ENCODE data around the gene SYNJ2.
A peak's percentile ranks its signal among the peaks of the same experiment; 100 is the strongest.

The SYNJ2 gene

DNA sequence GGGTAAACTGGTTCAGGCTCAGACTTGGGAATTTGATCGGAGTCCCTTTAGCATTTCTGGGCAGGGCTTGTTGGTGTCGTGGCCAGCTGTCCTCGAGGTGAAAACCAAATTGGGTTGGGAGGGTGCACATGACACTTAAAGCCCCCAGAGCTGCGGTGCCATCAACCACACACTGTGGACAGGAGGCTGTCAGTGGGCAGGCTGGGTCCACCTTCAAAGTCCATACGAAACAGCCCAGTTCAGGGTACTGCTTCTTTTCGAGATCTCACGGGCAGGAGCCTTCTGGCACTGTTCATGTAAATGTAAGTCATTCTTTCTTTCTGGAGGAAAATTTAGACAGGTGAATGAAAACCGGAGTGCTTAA lies 7.0 kb downstream of the SYNJ2 start:
- peaks cover 3% of the 10 kb centered on the region for H3K4me1 ChIP-seq (ENCODE audit: insufficient read depth, low read length, severe bottlenecking)
- H3K9me3 ChIP-seq (ENCODE audit: low read length), result no peaks in the 10 kb centered on the region
- H3K9ac ChIP-seq (ENCODE audit: low read length), result no peak overlapping the region
- no peaks in the 10 kb centered on the region for H3K36me3 ChIP-seq (ENCODE audit: insufficient read depth, low read length)
- no peak overlapping the region for H3K4me3 ChIP-seq (ENCODE audit: low read depth, low read length, poor library complexity, severe bottlenecking)
- H3K79me2 ChIP-seq (ENCODE audit: insufficient read depth, low read length), result no peaks in the 10 kb centered on the region
- H3K27me3 ChIP-seq (ENCODE audit: insufficient read depth, low read length), result no peaks in the 10 kb centered on the region
- no peak overlapping the region for H3K4me2 ChIP-seq (ENCODE audit: low read length)
- no peaks in the 10 kb centered on the region for H3K9me2 ChIP-seq (ENCODE audit: low read depth, low read length)
- no peaks in the 10 kb centered on the region for H4K20me1 ChIP-seq (ENCODE audit: insufficient read depth, low read length)
- no peak for TF ChIP-seq EZH2 (IDR thresholded peaks at IDR 0.05; ENCODE audit: borderline replicate concordance, low read length)
- TF ChIP-seq, protein P1, sequence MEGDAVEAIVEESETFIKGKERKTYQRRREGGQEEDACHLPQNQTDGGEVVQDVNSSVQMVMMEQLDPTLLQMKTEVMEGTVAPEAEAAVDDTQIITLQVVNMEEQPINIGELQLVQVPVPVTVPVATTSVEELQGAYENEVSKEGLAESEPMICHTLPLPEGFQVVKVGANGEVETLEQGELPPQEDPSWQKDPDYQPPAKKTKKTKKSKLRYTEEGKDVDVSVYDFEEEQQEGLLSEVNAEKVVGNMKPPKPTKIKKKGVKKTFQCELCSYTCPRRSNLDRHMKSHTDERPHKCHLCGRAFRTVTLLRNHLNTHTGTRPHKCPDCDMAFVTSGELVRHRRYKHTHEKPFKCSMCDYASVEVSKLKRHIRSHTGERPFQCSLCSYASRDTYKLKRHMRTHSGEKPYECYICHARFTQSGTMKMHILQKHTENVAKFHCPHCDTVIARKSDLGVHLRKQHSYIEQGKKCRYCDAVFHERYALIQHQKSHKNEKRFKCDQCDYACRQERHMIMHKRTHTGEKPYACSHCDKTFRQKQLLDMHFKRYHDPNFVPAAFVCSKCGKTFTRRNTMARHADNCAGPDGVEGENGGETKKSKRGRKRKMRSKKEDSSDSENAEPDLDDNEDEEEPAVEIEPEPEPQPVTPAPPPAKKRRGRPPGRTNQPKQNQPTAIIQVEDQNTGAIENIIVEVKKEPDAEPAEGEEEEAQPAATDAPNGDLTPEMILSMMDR (IDR thresholded peaks at IDR 0.05; ENCODE audit: low read length), result no peak
- H2AFZ ChIP-seq (ENCODE audit: low read length), result no peak overlapping the region
- H3F3A ChIP-seq (ENCODE audit: insufficient read depth, low read length), result no peaks in the 10 kb centered on the region
- no peak overlapping the region for H3K27ac ChIP-seq (ENCODE audit: low read depth, low read length, poor library complexity, severe bottlenecking)

DNA sequence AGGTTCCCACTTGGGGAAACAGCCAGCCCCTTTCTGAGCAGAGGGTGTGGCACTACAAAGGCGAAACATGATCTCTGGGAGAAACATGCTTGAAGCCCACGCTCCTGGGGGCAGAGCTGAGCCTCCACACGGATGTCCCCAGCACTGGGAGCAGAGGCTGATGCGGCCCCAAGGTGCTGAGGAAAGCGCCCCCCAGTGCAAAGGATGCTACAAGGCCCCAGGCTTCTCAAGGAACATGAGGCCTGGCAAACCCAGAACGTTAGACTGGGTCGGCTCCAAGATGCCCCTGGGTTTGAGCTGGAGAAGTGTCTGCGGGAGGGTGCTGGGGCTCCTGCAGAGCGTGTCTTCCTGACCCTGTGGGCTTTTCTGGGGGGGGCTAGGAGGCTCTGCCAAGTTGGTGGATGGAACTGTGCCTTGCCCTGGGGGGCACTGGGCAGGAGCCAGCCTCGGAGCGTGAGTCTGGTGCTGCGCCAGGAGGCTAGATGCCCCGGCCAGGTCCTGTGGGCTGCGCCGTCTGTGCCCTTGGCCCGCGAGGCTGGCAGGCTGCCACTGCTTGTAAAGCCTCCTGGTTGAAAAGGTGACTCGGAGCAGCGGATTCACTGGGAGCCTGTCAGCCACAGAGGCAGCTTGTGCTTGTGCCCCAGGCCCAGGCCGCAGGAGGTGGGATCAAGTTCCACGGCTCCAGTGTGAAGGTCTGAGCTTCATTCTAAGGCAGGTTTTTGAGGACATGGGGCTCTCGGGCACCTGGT lies 8.1 kb downstream of the SYNJ2 start:
- no peaks in the 10 kb centered on the region for H3K79me2 ChIP-seq (ENCODE audit: insufficient read depth, low read length)
- no peak overlapping the region for H3K4me3 ChIP-seq (ENCODE audit: low read depth, low read length, poor library complexity, severe bottlenecking)

DNA sequence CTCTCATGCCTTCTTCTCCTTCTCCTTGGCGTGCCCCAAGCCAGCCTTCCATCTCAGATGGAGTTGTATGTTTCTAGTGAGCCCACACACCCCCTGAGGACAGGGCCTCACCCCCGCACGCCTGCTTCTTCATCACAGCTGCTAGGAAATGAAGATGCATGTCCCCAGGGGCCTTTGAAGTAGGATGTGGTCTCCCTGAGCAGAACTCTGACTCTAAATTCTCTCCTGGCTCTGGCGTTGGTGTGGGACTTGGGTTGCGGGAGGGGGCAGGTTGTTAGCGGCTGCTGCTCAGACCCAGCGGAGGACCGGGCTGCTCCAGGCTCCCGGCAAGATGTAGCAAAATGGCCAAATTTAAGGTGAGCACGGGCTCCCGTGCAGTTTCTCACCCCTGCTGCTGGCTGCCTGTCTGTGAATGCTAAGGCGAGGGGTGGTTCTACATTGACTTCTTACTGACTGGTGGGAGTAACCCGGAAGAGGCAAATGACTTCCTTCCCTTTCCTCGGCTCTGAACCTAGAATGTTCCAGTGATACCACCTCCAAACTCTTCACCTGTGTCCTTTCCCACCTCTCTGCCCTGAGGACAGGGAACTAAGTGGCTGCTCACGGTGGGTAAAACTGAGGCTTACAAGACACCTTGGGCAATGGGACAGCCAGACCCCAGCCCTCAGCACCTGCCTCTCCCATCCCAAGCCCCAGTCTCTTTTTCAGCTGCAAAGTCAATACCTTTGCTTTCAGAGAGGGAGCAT lies 8.8 kb downstream of the SYNJ2 start:
- Histone ChIP-seq H3F3A (ENCODE audit: insufficient read depth, low read length) (no peaks in the 10 kb centered on the region), H4K20me1 (ENCODE audit: insufficient read depth, low read length) (no peaks in the 10 kb centered on the region), H3K4me1 (ENCODE audit: insufficient read depth, low read length, severe bottlenecking) (peaks cover 3% of the 10 kb centered on the region), H3K4me3 (ENCODE audit: low read depth, low read length, poor library complexity, severe bottlenecking) (no peak overlapping the region), H3K9me3 (ENCODE audit: low read length) (no peaks in the 10 kb centered on the region), H3K4me2 (ENCODE audit: low read length) (peak overlapping the region; percentile 24; the same call in 1 of the 2 replicates), H3K79me2 (ENCODE audit: insufficient read depth, low read length) (no peaks in the 10 kb centered on the region), H3K9me2 (ENCODE audit: low read depth, low read length) (no peaks in the 10 kb centered on the region), H3K9ac (ENCODE audit: low read length) (no peak overlapping the region), H3K27me3 (ENCODE audit: insufficient read depth, low read length) (no peaks in the 10 kb centered on the region), H2AFZ (ENCODE audit: low read length) (no peak overlapping the region), H3K36me3 (ENCODE audit: insufficient read depth, low read length) (no peaks in the 10 kb centered on the region), H3K27ac (ENCODE audit: low read depth, low read length, poor library complexity, severe bottlenecking) (no peak overlapping the region)
- TF ChIP-seq, protein P1 (IDR thresholded peaks at IDR 0.05; ENCODE audit: low read length), result no peak
- no peak for TF ChIP-seq EZH2 (IDR thresholded peaks at IDR 0.05; ENCODE audit: borderline replicate concordance, low read length)

More for the DNA sequence above, 8.1 kb downstream of the SYNJ2 start:
- H3K36me3 ChIP-seq (ENCODE audit: insufficient read depth, low read length), result no peaks in the 10 kb centered on the region
- H3K4me2 ChIP-seq (ENCODE audit: low read length), result no peak overlapping the region
- peaks cover 3% of the 10 kb centered on the region for H3K4me1 ChIP-seq (ENCODE audit: insufficient read depth, low read length, severe bottlenecking)
- H3K27ac ChIP-seq (ENCODE audit: low read depth, low read length, poor library complexity, severe bottlenecking), result no peak overlapping the region
- H3F3A ChIP-seq (ENCODE audit: insufficient read depth, low read length), result no peaks in the 10 kb centered on the region
- H2AFZ ChIP-seq (ENCODE audit: low read length), result no peak overlapping the region
- no peak for TF ChIP-seq EZH2 (IDR thresholded peaks at IDR 0.05; ENCODE audit: borderline replicate concordance, low read length)
- TF ChIP-seq, protein P1 (IDR thresholded peaks at IDR 0.05; ENCODE audit: low read length), result no peak
- no peaks in the 10 kb centered on the region for H4K20me1 ChIP-seq (ENCODE audit: insufficient read depth, low read length)
- no peak overlapping the region for H3K9ac ChIP-seq (ENCODE audit: low read length)
- no peaks in the 10 kb centered on the region for H3K27me3 ChIP-seq (ENCODE audit: insufficient read depth, low read length)
- no peaks in the 10 kb centered on the region for H3K9me2 ChIP-seq (ENCODE audit: low read depth, low read length)
- H3K9me3 ChIP-seq (ENCODE audit: low read length), result no peaks in the 10 kb centered on the region
